Left kidney (tissue), 2 donors: ENCODE results near the gene KCNN3. TPM values are rescaled to one million over a fixed set of nuclear protein-coding genes. Genes with fewer than 3 reads are reported as not detected.
A peak's percentile ranks its signal among the peaks of the same experiment; 100 is the strongest.
"Not testable (repeated sequence)": the region's sequence is repeated elsewhere in the genome, so short reads cannot be mapped to it uniquely, and the experiment has no call there.

ENCODE experiments used
- DNase-seq: peaks from one replicate; pipeline ENCODE4 v3.0.0-alpha.2; 2013
- polyA plus RNA-seq: library from polyadenylated mRNA; unstranded; fragments of 120-200 nt; gene quantifications from one replicate; pipeline ENCODE4 v1.2.1, GENCODE V29; 2013; ENCODE audit not compliant: insufficient read length

KCNN3 gene
- polyA plus RNA-seq, 1 donor = 2.3 TPM

- no peak for DNase-seq
Measured at GRCh38 chr1:154698320-154699096, 171.6 kb downstream of the KCNN3 start.

GRCh38 chr1:154697710-154698109, 172.4 kb downstream of the KCNN3 start:
- DNase-seq = no peak

- DNase-seq = no peak
Measured at GRCh38 chr1:154696456-154696855, 173.6 kb downstream of the KCNN3 start.

GRCh38 chr1:154695985-154696384, 174.1 kb downstream of the KCNN3 start:
- DNase-seq = no peak

GRCh38 chr1:154694995-154695394, 175.1 kb downstream of the KCNN3 start:
- DNase-seq = no peak

GRCh38 chr1:154689083-154689482, 181.0 kb downstream of the KCNN3 start:
- no peak for DNase-seq

- no peak for DNase-seq
Measured at GRCh38 chr1:154686507-154686906, 183.6 kb downstream of the KCNN3 start.

- no peak for DNase-seq
Measured at GRCh38 chr1:154683820-154684219, 186.3 kb downstream of the KCNN3 start.

- no peak for DNase-seq
Measured at GRCh38 chr1:154682254-154682653, 187.8 kb downstream of the KCNN3 start.

GRCh38 chr1:154677844-154678243, 192.2 kb downstream of the KCNN3 start:
- not testable (repeated sequence) for DNase-seq

GRCh38 chr1:154676847-154677246, 193.2 kb downstream of the KCNN3 start:
- DNase-seq = not testable (repeated sequence)

- DNase-seq = not testable (repeated sequence)
Measured at GRCh38 chr1:154674456-154674855, 195.6 kb downstream of the KCNN3 start.

- not testable (repeated sequence) for DNase-seq
Measured at GRCh38 chr1:154672245-154672644, 197.8 kb downstream of the KCNN3 start.

GRCh38 chr1:154671412-154671811, 198.7 kb downstream of the KCNN3 start:
- not testable (repeated sequence) for DNase-seq

GRCh38 chr1:154670310-154671270, 199.5 kb downstream of the KCNN3 start:
- not testable (repeated sequence) for DNase-seq

GRCh38 chr1:154669464-154670282, 200.4 kb downstream of the KCNN3 start:
- peak; percentile 68 for DNase-seq

- no peak for DNase-seq
Measured at GRCh38 chr1:154666051-154666790, 203.9 kb downstream of the KCNN3 start.

- DNase-seq = no peak
Measured at GRCh38 chr1:154664331-154665002, 205.6 kb downstream of the KCNN3 start.

GRCh38 chr1:154663471-154664060, 206.5 kb downstream of the KCNN3 start:
- no peak for DNase-seq

GRCh38 chr1:154661110-154661509, 209.0 kb downstream of the KCNN3 start:
- no peak for DNase-seq
